ENCODE results near the gene JAKMIP1.

Gene JAKMIP1

DNA sequence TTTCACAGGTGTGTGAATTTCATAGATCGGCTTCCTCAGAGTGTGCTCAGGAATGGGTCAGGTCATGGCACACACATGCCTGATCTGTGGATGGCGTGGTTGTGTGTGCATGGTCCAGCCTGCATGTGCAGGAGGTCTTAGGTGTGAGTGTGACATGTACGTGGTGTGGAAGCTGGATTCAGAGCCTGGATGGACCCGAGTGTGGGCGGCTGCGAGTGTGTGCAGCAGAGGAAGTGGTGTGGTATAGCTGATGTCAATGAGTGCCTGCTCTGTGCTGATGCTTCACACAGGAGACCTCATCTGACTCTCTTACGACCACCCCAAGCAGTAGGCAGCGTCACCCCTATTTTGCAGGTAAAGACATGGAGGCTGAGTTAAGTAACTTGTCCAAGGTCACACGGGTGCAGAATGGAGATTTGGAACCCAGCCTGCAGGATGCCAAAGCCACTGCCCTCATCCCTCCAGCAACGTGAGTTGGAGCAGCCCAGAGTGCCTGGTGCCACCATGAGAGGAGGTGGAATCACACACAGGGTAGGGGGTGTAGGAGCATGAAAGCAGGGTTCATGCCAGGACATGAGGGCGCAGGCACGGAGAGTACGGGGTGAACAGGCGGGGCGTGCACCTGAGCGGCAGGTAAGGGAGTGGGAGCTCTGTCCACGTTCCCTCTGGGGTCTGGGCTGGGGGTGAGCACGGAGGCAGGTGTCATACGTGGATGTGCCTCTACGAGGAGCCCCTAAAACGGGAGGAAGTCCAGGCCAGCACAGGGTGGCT, 157.9 kb downstream of the JAKMIP1 start:
- no peak for DNase-seq (ENCODE audit: low spot score)

DNA sequence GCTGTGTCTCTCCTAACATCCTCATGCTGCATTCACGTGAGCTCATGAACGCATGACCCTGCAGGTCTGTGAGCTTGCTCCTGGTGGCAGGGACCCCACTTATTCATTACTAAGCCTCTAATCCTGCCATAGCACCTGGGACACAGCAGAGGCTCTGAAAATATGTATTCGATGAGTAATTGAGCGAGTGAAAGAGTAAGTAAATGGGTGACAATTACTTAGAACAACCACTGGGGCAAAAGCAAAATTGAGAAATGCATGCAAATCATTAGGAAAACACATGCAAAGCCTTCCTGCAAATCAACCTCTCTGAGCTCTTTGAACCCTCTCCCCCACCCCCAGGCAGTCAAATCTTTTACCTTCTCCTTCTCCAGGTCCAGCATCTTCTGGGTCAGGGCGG, 158.5 kb downstream of the JAKMIP1 start:
- DNase-seq (ENCODE audit: low spot score), result no peak

DNA sequence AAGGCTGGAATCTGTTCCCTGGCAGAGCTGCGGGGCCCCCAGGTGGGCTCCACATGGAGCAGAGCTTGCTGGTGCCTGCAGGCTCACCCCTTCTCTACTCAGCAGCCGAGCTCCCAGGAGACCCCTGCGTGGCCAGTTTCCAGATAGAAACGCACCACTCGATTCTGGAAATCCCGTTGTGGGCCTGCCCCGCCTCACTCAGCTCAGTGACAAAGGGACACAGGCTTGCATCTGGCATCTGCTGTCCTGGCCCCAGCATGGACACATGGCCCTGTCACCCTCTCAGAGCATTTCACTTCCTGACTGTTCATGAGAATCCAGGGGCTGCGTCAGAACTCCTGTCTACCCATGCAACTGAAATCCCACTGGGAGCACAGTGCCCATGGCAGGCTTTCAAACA, 161.6 kb downstream of the JAKMIP1 start:
- no peak for DNase-seq (ENCODE audit: low spot score)

DNA sequence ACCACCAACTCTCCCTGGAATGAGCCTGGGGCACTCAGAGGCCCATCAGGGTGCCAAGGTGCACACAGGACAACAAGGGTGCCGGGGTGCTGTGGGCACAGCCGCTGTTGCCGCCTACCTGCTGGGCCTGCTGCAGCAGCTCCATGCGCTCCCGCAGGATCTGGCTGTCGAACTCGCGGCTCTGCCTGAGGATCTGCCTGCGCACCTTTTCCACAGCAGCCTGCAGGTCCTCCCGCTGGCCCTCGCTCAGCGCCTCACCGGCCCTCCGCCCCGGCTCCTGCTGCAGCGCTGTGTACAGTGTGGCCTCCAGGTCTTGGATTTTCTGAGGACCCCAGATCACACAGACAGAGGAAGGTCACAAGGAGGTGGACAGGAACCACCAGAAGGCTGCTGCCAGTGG, 164.6 kb downstream of the JAKMIP1 start:
- no peak for DNase-seq (ENCODE audit: low spot score)

DNA sequence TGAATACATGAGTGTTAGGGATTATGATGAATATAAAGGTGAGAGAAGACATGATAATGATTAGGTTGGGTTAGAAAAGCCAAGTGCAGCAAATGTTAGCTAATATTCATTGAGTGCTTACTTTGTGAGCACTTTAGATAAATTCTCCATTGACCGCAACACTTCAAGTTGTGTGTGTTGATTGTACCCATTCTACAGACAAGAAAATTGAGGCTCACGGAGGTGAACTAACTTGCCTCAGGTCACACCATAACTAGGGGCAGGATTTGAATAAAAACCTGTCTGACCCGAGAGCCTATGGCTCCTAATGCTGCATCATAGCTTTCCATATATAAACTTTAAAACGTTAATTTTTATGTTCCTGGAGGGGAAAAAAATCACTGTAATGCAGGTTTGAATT, 167.0 kb downstream of the JAKMIP1 start:
- no peak for DNase-seq (ENCODE audit: low spot score)

DNA sequence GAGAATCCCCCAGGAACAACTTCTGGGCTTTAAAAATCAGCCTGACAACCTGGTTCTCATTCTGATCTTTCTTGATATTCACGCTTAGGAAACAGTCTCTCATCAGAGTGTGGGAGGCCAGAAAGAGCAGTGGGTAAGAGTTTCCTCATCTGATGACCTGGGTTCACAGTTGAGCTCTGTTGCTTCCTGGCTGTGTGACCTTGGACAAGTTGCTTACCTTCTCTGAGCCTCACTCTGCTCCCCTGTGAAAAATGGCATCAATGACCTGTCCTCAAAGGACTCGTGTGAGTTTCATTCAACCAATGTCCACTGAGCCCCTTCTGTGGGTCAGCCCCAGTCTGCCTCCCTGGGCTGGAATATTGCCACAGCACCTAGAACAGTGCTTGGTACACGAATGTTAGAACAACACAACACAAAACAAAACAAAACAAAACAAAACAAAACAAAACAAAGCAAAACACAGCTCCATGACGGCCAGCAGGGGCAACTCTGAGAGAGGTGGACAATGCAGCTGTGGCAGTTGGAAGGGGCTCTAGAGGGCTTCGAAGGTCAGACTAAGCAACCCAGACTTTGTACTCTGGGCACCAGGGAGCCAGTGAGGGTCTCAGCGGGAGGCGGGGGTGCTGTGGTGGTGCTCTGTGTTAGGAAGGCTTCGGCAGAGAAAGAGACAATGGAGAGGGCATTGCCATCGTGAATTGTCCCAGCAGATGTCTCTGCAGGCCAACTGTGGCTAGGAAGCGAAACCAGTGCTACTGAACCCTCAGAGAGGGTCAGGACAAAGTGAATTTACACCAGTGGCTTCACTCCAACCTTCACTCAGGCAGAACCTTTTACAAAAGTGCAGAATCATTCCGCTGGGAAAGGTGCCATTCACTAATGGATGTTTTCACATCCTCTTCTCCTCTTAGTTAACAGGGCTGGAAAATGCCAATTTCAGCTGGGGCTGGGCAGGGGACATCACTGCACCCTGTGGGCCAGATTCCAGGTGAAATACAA, 167.8 kb downstream of the JAKMIP1 start:
- no peak for DNase-seq (ENCODE audit: low spot score)

DNA sequence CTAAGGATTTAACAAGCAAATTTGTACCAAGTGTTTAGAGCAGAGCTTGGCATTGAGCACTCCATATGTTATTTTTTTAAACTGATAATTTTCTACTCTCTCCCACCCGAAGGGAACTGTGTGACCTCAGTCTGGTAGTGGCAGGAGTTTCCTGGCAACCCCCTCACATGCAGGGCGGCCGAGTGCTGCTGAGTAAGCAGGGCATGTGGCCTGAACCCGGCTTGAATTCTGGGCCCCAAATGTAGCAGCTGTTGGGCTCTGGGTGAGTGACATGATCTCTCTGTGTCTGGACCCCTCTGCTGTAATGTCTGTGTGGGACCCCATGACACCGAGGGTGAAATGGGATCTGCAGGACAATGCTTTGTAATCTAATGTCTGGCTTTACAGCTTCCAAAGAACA, 168.5 kb downstream of the JAKMIP1 start:
- DNase-seq (ENCODE audit: low spot score), result no peak

DNA sequence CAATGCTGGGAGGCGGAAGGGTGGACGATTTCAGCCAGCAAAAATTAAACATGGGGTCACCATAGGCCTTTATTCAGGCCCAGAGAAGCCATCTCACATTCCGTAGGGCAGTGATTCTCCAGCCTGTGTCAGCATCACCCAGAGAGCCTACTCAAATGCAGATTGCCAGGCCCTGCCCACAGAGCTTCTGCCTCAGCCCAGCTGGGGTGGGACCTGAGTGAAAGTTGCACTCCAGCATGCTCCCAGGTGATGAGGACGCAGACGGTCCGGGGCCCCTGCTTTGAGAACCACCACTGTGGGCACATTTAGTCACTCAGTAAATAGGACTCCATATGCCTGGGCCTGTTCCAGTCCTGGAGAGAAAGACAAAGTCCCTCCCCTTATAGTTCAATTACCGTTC, 169.7 kb downstream of the JAKMIP1 start:
- DNase-seq (ENCODE audit: low spot score), result no peak

DNA sequence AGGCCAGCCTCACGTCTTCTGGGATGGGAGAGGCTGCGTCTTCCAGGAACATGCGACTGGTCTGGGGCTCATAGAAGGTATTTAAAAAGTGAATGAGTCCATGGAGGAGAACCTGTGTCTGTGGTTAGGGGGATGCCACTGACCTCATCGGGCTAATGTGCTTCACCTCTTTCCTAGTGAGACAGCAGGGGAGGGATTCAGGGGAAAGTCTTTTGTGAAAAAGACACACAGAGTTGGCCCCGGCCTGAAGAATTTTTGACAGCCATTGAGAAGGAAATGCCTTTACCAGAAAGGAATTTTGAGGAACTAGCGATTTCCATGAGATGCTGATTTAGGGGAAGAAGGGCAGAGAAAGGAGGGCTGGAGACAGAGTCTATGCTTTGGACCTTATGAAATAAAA, 171.1 kb downstream of the JAKMIP1 start:
- DNase-seq (ENCODE audit: low spot score), result no peak

DNA sequence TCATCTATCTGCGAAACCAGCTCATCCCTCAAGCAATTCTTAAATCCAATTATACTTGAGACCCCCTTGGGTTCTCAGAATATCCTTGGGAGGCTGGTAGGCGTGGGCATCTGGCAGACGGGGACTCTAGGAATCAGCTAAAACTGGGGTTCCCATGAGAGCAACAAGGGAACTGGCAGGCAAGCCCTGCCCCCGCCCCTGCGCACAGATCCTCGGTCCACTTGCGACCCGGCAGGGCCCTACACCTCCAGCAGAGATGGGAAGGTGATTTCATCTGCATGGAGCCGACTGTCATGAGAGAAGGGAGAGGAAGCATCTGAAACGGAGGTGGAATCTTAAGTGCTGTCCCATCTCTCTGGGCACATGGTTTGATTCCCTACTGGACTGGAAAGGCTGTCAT, 172.2 kb downstream of the JAKMIP1 start:
- no peak for DNase-seq (ENCODE audit: low spot score)

DNA sequence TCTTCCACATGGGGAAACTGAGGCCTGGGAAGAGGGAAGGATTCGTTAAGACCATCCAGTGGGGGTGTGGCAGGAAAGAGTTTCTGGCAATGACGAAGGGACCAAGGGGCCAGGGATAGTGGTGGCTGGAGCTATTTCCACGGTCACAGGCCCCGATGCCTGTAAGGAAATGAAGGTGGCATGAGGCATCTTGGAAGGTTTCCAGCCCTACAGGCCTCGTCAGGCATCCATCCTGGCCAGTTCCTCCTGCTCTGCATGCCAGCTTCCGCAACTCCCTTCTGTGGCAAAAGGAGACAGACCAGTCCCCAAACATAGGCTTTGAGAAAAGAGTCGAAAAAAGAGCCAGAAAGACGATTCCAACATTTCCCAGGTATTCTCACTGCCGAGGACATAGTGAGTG, 173.0 kb downstream of the JAKMIP1 start:
- no peak for DNase-seq (ENCODE audit: low spot score)

DNA sequence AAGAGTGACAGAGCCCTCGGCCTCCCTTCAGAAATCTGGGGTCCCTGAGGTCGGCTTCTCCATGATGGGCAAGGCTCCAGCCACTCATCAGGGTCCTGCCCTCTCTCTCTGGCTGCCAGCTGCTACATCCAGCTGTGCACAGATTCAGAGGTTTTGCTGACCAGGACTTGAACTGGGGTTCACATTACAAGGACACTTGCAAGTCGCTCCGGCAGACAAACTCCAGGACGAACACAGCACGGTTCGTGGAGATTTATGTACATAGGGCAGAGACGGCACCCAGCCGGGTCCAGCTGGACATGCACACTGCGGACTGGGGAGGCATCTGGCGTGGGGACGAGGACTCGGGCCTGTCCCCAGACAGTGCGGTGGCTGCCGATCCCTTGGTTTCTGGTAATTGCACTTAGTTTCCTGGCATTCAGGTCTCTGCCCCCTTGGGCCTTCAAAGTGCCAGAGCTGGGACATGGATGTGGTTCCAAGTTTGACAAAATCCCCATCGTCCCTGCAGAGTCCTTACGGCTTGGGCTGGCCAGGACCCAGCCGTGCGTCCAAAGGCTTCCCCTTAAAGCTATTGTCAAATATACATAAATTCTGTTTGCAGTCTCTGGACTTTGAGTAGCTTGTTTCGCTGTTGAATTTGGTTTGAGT, 175.9 kb downstream of the JAKMIP1 start:
- no peak for DNase-seq (ENCODE audit: low spot score)

DNA sequence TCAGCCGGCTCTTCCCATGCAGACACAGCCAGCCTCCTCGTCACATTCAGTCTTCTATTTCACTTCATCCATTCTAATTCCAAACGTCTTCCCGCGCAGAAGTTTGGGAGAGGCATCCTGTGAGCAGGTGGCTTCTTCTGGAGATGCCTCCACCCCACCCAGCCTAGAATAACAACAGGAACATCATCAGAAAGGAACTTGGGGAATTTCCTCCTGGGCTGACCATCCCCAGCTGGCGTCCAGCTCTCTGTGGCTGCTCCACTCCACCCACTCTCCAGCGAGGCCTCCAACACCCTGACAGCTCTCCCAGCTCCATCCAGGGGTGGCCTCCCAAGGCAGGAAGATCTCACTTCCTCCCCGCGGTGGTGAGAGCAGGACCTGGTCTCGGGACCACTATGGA, 176.6 kb downstream of the JAKMIP1 start:
- no peak for DNase-seq (ENCODE audit: low spot score)

DNA sequence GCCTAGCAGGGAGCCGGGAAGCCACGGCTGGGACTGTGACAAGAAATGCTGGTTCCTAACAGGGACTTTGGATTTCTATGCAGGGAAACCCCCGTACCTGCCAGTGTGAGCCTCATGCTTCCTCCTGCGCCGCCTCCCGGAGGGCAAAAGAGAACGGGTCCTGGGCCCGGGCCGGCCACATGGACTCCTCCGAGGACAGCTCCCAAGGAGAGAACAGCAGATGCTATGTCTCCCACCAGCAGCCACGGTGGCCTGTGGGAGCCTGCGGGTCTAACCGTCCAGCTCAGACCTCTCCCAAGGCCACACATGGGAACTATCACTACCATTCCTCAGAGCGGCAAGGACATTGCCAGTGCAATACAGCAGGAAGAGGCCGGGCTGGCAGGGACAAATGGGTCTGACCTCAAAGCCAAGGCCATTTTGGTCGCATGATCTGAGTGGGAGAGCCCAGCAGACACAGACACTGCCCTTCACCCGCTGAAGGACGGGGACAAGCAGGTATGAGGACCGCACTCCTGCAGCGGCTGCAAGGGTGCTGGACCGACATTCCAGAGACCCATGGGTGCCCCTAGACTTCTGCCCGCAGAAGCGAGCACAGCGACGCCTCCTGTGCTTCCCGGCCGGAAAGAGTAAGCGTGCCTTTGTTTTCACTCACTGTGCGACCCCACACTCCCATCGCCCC, 177.6 kb downstream of the JAKMIP1 start:
- no peak for DNase-seq (ENCODE audit: low spot score)

DNA sequence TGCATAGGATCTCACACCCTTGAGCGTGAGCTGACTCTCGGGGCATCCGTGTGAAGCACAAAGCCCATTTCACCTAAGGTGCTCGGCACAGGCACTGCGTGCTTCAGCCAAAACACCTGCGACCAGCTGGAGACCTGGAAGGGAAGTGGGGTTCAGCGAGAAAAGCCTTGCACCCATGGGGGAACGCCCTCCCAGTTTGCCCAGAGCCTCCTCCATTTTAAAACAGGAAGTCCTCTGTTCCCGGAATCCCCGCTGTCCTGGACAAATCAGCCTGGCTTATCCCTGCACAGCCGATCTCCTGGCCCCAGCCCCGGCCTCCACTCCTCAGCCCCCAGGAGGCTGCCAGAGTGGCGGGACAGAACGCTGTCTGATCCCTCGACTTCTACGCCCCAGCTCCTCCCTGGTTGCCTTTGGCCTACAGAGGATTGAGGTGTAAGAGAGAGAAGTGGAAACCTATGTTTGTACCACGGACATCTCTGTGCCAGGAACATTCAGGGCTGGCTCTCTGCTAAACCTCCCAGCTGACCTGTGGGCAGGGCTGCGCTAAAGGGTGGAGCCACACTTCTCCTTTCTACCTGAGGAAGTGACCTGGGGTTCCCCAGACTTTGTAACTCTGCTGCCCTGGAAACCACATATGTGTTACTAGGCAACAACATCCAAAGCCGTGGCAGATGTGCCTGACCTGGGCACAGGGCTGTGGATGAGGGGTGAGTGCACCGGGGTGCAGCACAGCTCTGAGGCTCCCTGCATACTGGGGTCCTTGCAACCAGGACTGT, 178.3 kb downstream of the JAKMIP1 start:
- DNase-seq (ENCODE audit: low spot score), result no peak

DNA sequence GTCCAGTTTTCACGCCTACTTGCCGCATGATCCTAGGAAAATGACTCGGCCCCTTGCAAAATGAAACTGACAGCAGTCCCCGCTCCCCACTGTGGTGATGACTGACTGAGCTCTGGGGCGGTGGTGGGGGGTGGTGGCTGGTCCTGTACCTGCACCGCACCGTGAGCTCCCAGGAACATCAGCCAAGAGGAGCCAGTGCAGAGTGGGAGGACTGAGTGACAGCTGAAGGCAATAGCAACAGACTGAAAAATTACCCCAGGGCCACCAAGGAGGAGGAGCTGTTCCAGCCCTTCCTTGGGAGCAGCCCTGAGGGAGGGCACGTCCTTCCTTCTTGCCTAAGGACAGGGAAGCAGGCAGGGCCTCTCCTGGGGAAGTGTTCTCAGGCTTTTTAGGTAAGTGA, 179.7 kb downstream of the JAKMIP1 start:
- DNase-seq (ENCODE audit: low spot score), result no peak

DNA sequence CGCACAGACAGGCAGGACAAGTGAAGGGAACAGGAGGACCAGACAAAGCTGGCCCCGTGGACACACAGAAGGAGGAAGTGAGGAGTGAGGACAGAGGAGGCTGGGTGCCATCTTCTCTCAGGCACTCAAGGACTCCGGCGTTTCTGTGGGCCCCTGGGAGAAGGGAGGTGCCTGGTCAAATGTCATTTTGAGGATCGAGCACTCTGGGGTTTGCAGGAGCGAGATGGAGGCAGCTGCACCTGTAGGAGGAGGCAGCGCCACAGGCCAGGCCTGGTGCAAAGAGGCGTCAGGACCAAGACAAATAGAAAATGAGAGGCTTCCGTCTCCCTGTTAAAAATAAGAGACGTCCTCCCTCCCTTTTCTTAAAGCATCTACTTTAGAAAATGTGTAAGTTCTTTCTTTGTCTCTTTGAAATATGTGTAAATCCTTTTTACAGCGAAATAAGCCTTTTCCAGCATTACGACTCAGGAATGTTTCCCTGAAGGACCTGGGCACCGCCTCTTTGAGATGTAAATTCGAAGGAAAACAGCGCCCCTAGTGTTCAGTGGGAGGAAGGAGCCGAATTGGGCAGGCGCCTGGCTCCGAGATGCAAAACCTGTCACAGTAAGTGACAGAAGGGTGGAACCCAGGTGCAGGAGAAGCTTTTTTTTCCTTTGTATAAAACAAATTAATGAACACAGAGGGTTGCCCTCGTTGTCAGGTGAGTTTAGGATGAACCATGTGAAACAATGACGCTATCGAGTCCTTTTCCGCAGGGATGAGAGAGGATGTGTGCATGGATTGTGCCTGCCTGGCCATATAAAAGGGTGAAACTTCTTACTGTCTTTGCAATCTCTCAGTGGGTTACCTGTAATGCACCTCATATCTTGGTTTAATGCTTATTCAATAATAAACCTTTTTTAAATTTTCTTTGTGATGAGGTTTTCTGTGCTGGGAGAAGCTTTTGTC, 180.8 kb downstream of the JAKMIP1 start:
- DNase-seq (ENCODE audit: low spot score), result peak; percentile 51

DNA sequence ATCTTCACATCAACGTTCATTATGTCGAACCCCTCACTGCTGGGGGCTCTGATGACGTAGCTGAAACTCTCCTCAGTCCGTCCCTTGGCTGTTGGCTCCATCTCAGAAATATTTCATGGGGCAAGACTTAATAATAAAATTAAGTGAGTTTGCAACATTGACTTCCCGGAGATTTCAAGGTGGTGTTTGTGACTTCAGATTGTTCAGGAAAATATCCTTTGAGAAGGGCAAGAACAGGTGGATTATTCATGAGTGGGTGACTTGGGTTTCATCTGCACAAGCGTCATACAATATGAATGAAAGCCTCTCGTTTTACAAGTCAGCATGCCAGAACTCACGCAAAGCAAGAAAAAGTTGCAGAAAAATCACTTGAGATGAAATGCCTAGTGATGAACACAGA, 182.0 kb downstream of the JAKMIP1 start, which contains the start of gene C4orf50:
C4orf50 (minus strand) TSS at position 101 of the 400 bp plus-strand sequence.
- no peak for DNase-seq (ENCODE audit: low spot score)

DNA sequence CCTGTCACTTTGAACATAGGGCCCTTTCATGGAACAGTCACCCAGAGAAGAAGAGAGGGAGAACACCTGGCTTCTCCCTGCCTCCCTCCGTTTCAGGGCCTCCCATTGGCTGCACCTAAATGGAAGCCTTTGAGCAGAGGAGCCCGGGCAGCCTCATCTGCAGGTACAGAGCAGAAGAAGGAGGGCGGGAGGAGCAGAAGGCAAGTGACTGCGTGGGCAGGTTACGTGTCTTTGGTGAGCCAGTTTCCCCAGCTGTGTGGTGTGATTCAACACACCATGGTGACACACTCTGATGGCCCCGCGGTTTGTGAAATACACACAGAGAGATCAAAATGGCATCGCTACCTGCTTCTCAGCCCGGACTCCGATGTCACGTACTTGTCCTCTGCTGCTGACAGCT, 182.5 kb downstream of the JAKMIP1 start:
- no peak for DNase-seq (ENCODE audit: low spot score)

DNA sequence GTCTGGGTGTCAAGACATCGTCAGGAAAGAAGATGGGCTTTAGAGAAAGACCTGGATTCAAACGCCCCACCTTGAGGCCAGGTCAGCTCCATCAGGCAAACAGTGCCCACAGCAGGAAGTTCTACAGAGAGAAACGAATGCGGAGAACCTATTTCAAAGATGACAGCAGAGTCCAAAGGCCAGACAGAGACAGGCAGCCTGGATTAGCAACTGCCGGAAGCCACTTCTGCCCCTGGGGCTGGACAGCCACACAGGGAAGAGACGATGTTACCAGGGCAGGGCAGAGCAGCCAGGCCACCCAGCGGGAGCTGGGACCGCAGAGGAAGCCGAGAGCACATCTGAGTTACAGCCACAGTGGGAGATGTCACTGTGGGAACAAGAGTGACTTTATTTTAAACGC, 183.3 kb downstream of the JAKMIP1 start:
- no peak for DNase-seq (ENCODE audit: low spot score)

All from AG08396 (cell line).